Measurements from ENCODE around the gene CAPZB.

The CAPZB gene

DNA sequence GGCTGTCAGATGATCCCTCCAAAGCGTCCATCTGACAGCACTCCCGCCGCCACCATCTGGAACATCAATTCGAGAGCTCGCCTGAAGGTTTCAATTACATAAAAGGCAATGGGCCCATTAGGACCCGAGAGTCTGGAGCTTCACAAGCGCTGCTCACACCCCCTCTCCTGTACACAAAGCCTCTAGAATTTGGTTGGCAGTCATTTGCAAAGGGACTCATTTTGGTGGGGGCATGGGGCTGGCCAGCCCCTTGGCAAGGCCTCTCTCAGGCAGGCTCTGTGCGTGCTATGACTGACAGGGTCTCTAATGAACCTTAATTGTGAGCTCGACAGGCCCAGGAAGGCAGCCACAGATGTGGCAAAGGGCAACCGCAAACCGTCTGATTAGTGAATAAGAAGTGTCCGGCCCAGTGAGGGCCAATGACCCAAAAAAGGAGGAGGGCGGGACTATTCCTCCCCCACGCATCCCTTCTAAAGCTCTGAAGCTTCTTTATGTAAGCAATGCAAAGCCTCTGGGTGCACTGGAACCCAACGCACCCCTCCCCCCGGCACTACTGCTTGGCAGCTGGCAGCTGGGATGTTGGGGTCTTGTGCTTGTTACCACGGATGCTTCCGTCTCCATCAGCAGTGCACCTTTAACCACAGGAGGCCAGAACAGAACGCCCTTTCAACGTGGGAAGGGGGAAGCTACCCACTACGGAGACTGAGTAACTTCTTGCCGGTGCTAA is 79.4 kb downstream of the CAPZB start:
- no peak for TF ChIP-seq FOXP2 (optimal IDR thresholded peaks at IDR 0.05; ENCODE audit: borderline replicate concordance, extremely low read depth, extremely low read length, insufficient read depth)
- TF ChIP-seq TAF1 (IDR thresholded peaks at IDR 0.05; ENCODE audit: borderline replicate concordance, insufficient read depth, low read length), result no peak
- TF ChIP-seq, protein P1, sequence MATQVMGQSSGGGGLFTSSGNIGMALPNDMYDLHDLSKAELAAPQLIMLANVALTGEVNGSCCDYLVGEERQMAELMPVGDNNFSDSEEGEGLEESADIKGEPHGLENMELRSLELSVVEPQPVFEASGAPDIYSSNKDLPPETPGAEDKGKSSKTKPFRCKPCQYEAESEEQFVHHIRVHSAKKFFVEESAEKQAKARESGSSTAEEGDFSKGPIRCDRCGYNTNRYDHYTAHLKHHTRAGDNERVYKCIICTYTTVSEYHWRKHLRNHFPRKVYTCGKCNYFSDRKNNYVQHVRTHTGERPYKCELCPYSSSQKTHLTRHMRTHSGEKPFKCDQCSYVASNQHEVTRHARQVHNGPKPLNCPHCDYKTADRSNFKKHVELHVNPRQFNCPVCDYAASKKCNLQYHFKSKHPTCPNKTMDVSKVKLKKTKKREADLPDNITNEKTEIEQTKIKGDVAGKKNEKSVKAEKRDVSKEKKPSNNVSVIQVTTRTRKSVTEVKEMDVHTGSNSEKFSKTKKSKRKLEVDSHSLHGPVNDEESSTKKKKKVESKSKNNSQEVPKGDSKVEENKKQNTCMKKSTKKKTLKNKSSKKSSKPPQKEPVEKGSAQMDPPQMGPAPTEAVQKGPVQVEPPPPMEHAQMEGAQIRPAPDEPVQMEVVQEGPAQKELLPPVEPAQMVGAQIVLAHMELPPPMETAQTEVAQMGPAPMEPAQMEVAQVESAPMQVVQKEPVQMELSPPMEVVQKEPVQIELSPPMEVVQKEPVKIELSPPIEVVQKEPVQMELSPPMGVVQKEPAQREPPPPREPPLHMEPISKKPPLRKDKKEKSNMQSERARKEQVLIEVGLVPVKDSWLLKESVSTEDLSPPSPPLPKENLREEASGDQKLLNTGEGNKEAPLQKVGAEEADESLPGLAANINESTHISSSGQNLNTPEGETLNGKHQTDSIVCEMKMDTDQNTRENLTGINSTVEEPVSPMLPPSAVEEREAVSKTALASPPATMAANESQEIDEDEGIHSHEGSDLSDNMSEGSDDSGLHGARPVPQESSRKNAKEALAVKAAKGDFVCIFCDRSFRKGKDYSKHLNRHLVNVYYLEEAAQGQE (IDR thresholded peaks at IDR 0.05; ENCODE audit: insufficient read depth in 1 of 2, low read depth in 2 of 2, low read length in 2 of 2), result no peak
- TF ChIP-seq POLR2AphosphoS5 (IDR thresholded peaks at IDR 0.05; ENCODE audit: low read depth, low read length), result no peak
- no peak for TF ChIP-seq SIN3A (IDR thresholded peaks at IDR 0.05; ENCODE audit: borderline replicate concordance, insufficient read depth, low read length)

DNA sequence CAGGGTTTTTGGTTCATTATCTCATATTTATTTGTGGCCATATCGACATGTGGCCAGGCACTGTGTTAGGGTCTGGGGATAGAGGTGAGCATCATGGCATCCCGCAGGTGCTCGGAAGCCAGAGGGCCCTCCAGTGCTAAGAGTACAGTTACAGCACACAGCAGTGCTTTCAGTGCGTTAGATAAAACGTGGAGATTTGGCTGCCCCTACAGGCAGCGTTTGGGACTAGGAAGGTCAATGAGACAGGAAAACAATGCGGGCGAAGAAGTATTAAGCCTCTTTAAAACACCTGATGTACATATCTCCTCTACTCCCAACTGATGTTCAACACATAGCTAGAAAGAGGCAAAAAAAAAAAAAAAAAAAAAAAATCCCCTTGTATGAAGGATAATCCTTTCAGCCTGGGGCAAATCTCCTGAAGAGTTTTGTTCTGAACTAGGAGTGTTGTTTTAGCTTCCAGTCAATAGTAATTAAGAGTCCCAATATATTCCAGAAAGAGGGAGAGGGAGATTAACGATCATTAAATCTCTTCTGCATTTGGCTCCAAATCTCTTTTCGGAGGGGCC is 80.1 kb downstream of the CAPZB start:
- TF ChIP-seq TAF1 (IDR thresholded peaks at IDR 0.05; ENCODE audit: borderline replicate concordance, insufficient read depth, low read length), result no peak
- TF ChIP-seq POLR2AphosphoS5 (IDR thresholded peaks at IDR 0.05; ENCODE audit: low read depth, low read length), result no peak
- TF ChIP-seq, protein P1 (IDR thresholded peaks at IDR 0.05; ENCODE audit: insufficient read depth in 1 of 2, low read depth in 2 of 2, low read length in 2 of 2), result no peak
- no peak for TF ChIP-seq FOXP2 (optimal IDR thresholded peaks at IDR 0.05; ENCODE audit: borderline replicate concordance, extremely low read depth, extremely low read length, insufficient read depth)
- no peak for TF ChIP-seq SIN3A (IDR thresholded peaks at IDR 0.05; ENCODE audit: borderline replicate concordance, insufficient read depth, low read length)

DNA sequence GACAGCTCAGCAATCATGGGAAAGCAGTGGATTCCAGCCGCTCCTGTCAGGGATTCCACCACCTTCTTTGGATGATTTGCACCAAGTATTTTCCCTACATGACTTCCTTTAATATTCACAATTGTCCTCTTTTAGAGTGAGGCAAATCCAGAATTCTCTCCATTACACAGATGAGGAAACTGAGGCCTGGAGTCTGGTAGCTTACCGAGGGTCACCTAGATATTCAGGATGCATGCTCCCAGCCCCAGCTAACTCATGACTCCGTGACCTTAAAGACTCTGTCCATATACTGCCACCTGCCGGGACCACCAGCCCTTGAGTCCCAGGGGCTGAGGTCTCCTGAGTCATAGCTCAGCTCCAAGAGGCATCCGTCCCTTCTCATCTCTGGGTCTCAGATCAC is 80.6 kb downstream of the CAPZB start:
- TF ChIP-seq TAF1 (IDR thresholded peaks at IDR 0.05; ENCODE audit: borderline replicate concordance, insufficient read depth, low read length), result no peak
- TF ChIP-seq, protein P1 (IDR thresholded peaks at IDR 0.05; ENCODE audit: insufficient read depth in 1 of 2, low read depth in 2 of 2, low read length in 2 of 2), result no peak
- TF ChIP-seq POLR2AphosphoS5 (IDR thresholded peaks at IDR 0.05; ENCODE audit: low read depth, low read length), result no peak
- TF ChIP-seq FOXP2 (optimal IDR thresholded peaks at IDR 0.05; ENCODE audit: borderline replicate concordance, extremely low read depth, extremely low read length, insufficient read depth), result no peak
- TF ChIP-seq SIN3A (IDR thresholded peaks at IDR 0.05; ENCODE audit: borderline replicate concordance, insufficient read depth, low read length), result no peak

DNA sequence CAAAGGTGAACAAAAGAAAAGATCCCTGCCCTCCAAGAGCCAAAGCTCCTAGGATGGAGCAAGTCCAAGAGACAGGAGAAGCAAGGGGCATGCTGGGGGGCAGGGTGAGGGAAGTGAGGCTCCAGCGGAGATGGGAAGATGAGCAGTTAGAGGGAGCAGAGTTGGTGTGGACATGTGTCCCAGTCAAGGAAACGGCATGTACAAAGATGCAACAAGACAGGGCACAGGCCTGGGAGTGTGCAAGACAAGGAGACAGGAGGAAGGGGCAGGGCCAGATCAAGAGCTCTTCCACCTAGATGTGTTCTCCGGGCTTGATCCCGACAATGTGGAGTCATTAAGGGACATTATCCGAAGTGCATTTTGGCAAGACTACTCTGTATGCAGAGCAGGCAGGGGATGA is 82.1 kb downstream of the CAPZB start:
- no peak for TF ChIP-seq SIN3A (IDR thresholded peaks at IDR 0.05; ENCODE audit: borderline replicate concordance, insufficient read depth, low read length)
- no peak for TF ChIP-seq POLR2AphosphoS5 (IDR thresholded peaks at IDR 0.05; ENCODE audit: low read depth, low read length)
- no peak for TF ChIP-seq FOXP2 (optimal IDR thresholded peaks at IDR 0.05; ENCODE audit: borderline replicate concordance, extremely low read depth, extremely low read length, insufficient read depth)
- TF ChIP-seq, protein P1 (IDR thresholded peaks at IDR 0.05; ENCODE audit: insufficient read depth in 1 of 2, low read depth in 2 of 2, low read length in 2 of 2), result no peak
- TF ChIP-seq TAF1 (IDR thresholded peaks at IDR 0.05; ENCODE audit: borderline replicate concordance, insufficient read depth, low read length), result no peak
